Stimulated activated CD4-positive, alpha-beta T cell treated with anti-CD3 and anti-CD28 coated beads, Interleukin-12 subunit alpha, Interleukin-12 subunit beta, amount 100 ng/mL, for 4 hours (primary cell): ENCODE measurements around the gene SOX21.
A peak's percentile ranks its signal among the peaks of the same experiment; 100 is the strongest.

Source experiments
- DNase-seq: peaks from one replicate; pipeline ENCODE4 v3.0.0-alpha.2; 2020

SOX21 gene

DNA sequence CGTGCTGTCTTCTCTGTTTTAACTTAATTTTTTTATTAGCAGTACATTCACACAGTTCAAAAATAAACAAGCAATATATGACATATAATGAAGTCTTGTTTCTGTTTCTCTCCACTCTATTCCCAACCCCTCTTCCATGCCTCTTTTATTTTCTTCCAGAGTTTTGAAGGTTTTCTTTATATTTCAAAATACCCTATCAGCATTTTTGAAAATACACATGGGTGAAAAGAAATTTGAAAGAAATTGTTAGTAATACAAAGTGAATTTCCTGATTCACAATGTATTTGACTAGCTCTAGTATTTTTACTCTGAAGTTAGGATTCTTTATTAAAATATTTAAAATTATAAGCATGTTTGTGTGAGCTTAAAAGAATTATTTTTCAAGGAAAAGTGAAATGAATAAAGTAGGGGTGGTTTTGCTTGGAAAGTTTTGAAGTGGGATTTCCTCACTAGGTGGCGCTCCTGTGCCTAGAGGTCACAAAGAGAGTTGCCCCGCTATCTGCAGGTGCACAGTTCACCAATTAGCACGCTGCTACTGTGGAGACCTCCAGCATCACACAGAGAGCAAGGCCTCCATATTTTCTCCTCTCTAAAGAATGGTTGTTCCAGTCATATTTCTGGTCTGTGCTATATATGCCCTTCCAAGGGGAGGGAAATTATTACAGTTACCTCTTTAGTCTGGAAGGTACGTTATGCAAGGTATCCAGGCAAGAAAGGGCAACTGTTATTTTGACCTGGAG, 37.6 kb downstream of the SOX21 start:
- DNase-seq, result peak; percentile 54

DNA sequence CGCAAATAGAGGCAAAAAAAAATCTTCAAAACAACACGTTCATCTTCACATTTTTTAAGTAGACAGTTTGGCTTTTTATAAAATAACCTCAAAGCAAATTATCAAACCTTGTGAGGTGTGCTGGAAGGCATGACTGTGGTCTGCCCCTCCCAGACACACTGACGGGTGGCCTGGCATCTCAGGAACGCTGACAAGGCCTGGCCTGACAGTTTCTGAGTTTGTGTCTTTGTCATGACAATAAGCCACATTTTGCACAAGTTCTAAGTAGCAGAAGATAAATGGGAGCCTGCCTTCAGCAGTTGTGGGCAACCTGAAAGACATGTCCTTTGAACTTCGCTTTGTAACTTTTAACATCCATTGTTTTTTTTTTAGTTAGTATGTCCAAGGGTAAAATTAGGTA, 38.5 kb downstream of the SOX21 start:
- no peak for DNase-seq

DNA sequence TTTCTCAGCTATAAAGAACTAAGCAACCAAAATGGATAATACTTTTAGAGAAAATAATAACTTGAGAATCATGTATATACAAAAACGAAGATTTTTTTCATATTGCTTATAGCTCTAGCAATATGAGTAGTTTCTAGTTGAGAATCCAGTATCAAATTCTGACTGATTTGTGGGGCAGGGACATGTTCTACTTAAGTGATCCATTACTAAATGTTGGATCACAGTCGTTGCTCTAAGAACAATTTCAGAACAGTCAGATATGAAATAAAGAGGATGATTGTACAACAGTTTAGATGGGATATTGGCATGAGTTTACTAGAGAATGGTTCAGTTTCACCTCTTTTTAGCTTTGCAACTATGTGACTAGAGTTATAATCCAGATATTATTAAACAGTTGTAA, 39.9 kb downstream of the SOX21 start:
- DNase-seq, result no peak

DNA sequence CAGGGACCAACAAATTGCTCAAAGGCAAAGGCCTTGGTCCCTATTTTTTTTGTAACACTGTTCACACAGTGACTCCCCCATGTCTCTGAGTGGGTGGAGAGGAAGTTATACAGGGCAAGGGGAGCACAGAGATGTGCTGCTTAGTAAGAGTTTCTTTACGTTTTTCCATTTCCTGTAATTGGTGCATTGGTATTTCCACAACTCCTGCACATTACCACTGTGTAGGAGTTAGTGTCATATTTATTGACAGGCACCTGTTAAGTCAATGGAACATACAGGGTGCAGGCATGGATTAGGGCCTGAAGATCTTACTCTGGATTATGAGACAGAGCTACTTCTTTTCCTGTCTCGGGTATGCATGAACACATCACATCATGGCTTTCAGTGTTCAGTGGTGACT, 45.2 kb downstream of the SOX21 start:
- no peak for DNase-seq

DNA sequence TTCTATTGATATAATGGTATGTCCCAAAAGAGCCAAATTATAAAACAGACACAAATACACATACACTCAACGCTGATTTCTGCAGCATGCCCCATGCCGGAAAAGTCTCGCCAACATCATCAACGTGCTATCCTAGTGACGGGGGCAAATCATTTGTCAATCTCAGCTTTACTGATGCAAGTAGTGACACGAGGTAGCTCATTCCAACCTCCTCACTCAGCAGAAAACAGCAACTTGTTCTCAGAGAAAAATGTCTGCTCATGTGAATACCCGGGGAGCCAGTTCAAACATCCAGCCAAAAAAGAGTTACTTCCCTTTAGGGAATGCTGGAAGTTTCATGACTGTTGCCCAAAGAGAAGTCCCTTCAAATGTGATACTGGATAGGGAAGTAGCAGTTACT, 46.3 kb downstream of the SOX21 start:
- no peak for DNase-seq

DNA sequence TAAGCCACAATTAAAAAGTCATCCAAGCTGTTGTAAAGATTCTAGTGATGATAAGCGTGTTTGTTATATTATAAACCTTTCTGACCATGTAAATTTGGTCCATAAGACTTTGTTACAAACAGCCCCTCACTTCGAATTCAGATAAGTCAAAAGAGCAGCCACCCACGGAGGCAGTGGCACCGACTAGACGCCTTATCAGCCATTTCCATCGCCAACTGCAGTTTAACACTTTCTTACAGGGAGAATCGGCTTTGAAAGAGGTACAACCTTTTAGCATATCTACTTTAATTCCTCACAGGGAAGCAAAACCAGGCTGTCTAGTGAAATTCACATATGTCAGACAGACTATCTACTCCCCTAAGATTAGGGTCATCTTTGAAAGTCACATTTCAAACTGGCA, 47.5 kb downstream of the SOX21 start:
- no peak for DNase-seq

DNA sequence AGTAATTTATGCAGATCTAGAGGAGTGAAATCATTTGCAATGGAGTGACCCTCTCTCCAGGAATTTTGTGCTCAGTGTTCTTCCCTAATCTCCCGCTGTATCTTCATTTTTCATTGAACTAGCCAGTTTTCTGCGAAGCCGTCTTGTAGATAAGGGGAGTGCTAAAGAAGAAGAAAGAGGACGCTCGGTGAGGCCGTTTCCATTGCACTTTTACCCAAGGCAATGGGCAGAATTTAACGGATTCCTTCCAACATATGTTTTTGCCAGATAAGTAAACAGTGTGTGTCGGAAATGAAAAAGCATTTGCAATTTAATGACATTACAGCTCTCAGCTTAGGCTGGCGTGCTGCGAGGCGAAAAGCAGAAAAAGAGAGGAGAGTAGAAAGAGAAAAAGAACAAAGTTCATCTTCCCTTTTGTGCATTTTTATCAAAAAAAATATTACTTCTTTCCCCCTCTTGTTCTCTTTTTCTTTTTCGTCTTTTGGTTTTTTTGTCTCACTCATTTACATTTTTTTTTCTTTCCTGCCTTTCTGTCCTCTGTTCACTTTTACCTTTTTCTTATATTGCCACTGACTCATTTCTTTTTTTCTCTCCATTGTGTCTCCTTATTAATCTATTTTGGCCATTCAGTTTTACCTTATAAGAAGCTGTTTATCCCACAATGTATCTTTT, 49.9 kb downstream of the SOX21 start:
- DNase-seq, result no peak

DNA sequence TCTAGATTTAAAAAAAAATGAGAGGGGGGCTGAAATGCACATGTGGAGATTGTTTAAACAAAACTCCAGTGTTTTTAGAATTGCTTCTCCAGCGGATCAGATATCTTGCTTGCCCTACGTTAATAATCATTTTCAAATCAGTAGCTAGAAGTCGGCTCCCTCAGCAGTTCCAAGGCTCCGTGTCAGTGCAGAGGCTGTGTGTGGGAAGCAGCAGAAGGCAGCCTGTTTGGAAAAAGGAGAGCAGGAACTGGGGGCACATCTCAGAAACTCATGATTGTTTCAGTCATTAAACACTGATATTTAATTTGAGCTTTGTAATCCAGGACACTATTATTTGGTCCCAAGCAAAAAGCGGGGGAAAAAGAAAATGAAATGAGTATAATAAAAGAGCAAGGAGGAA, 50.9 kb downstream of the SOX21 start:
- DNase-seq, result no peak

DNA sequence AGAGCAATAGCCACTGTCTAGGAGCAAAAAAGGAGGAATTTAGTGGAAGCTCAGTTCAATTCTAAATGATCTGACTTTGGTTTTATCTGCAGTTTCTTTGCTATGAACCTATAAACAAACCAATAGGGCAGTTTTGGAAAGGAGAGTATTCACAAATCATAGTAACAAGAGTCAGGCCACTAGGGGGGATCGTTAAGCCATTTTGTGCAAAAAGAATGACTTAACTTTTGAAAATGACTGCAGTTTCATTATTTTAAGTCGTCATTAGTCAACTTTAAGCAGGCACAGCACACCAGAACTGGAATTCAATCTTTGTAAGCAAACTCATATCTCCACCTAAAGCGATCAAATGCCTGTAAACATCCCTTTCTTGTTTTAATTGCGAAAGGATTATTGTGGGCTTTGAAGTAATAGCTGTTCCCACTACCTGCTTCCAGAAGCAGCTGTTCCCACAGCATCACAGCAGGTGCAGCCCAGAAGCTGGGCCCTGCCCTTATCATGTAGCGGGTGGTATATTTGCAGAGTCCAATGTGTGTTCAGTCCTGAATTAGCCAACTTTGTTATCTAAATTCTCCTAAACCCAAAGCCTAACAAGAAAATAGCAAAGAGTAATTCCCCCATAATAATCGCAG, 51.5 kb downstream of the SOX21 start:
- no peak for DNase-seq
